Thyroid gland (tissue), 4 donors: ENCODE results near the gene ZNF285.

ENCODE experiments used
- CTCF ChIP-seq, 6 experiments: fragments of 200-600 bp in 3 of 6; fragments of 450-650 bp in 3 of 6; sonication (generic) in 3 of 6; IDR thresholded peaks; one replicate each; pipeline ENCODE4 v1.5.1; 2016 to 2019; ENCODE audit warnings: antibody characterized with exemption in 6 of 6, mild to moderate bottlenecking in 2 of 6, inconsistent platforms in 1 of 6, moderate library complexity in 1 of 6
- POLR2A ChIP-seq, 2 donors: fragments of 450-650 bp; IDR thresholded peaks; one replicate each; pipeline ENCODE4 v1.6.1; 2017; ENCODE audit warnings: antibody characterized with exemption in 2 of 2, mild to moderate bottlenecking in 2 of 2, moderate library complexity in 1 of 2

GRCh38 chr19:44371815-44372480, 29.5 kb downstream of the ZNF285 start:
- TF ChIP-seq CTCF (IDR thresholded peaks at IDR 0.05) (no peak), POLR2A (IDR thresholded peaks at IDR 0.05) (no peak)
